HL-60 (cell line): ENCODE measurements around the gene CPVL.

Experiments
- DNase-seq, 2 experiments: peaks; one replicate each; pipeline ENCODE4 v3.0.0-alpha.2; 2010 to 2020; ENCODE audit warnings: low read depth in 1 of 2, low spot score in 1 of 2
- H3K27ac ChIP-seq: fragments of 250-450 bp; sonication (Bioruptor Pico); replicated peaks from 2 replicates; pipeline ENCODE4 v1.5.1; 2020; ENCODE audit warnings: mild to moderate bottlenecking, moderate library complexity
- H3K27me3 ChIP-seq: fragments of 250-450 bp; sonication (Bioruptor Pico); 2 replicates; pipeline ENCODE4 v1.5.1; 2021; ENCODE audit warnings: mild to moderate bottlenecking, moderate library complexity; ENCODE audit not compliant: insufficient read depth, poor library complexity, severe bottlenecking
- H3K4me3 ChIP-seq: replicated peaks from 2 replicates; pipeline ENCODE4 v1.5.1; 2011; ENCODE audit warnings: mild to moderate bottlenecking, control low read depth, low read length; ENCODE audit not compliant: insufficient read depth
- GABPA ChIP-seq: IDR thresholded peaks from 2 replicates; pipeline ENCODE4 v1.6.1; 2012; ENCODE audit warnings: low read depth
- POLR2AphosphoS5 ChIP-seq: IDR thresholded peaks from 2 replicates; pipeline ENCODE4 v1.6.1; 2012; ENCODE audit warnings: low read depth
- SPI1 ChIP-seq: IDR thresholded peaks from 2 replicates; pipeline ENCODE4 v1.6.1; 2012; ENCODE audit warnings: low read depth, mild to moderate bottlenecking, borderline replicate concordance
- TF ChIP-seq, protein P1 (sequence below): IDR thresholded peaks from one replicate; pipeline ENCODE4 v1.5.1; 2011; ENCODE audit warnings: low read length, control low read depth, inconsistent platforms; ENCODE audit not compliant: insufficient read depth
- TF ChIP-seq, protein P2 (sequence below): IDR thresholded peaks from 2 replicates; pipeline ENCODE4 v1.6.1; 2012; ENCODE audit warnings: low read depth; ENCODE audit not compliant: insufficient replicate concordance

The CPVL gene

DNA sequence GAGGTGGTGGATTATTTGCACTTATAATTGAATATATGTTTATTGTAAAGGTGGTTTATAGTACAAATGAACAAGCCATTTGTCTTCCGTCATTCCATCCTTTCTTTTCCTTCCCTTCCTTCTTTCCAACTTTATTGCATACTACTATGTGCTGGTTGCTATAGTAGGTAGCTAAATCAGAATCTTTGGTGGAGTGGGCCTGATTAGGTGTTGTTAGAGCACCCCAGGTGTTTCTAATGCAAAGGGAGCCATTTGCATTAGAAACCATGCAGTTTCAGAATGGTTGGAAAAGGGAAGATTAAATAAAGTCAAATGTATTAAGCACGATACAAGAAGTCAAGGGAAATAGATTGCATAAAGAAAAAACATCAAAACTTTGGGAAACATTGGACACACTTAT, 99.4 kb downstream of the CPVL start:
- TF ChIP-seq, protein P1, sequence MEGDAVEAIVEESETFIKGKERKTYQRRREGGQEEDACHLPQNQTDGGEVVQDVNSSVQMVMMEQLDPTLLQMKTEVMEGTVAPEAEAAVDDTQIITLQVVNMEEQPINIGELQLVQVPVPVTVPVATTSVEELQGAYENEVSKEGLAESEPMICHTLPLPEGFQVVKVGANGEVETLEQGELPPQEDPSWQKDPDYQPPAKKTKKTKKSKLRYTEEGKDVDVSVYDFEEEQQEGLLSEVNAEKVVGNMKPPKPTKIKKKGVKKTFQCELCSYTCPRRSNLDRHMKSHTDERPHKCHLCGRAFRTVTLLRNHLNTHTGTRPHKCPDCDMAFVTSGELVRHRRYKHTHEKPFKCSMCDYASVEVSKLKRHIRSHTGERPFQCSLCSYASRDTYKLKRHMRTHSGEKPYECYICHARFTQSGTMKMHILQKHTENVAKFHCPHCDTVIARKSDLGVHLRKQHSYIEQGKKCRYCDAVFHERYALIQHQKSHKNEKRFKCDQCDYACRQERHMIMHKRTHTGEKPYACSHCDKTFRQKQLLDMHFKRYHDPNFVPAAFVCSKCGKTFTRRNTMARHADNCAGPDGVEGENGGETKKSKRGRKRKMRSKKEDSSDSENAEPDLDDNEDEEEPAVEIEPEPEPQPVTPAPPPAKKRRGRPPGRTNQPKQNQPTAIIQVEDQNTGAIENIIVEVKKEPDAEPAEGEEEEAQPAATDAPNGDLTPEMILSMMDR = no peak
- no peak for TF ChIP-seq GABPA
- Histone ChIP-seq H3K4me3 (no peak overlapping the region), H3K27me3 (no peaks in the 10 kb centered on the region), H3K27ac (no peak overlapping the region)
- no peak for DNase-seq

DNA sequence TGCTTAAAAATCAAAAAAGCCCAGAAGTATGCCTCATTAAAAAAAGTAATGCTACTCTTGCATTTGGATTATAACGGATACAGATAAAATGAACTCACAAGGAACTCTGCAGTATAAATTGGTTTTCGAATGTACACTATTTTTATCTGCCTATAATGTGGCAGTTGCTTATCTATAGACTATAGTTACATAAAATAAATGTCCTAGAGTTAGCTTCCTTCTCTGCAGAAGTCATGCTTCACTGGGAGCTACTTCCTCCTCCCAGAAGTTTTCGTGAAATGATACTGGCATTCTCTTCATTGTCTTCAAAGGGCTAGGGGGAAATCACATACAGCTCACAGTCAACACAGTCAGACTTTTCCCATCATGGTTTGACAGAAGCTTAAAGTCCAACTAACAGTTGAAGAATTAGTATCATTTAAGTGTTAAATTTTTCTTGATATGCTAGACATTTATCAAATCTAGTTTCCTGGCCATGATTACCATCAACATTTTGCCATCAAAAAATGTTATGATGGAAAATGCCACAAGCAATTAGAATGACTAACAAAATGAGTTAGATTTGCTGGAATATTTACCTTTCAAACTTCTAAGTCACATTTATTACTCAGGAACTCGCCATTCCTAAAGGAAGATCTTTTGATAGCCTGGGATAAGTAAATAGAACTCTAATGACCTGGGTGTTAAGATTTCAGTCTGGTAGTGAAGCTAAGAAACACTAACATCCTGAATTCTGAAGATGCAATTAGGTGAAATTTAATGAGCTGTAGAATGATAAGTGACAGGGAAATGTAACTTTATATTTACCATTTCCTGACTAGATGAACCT, 100.9 kb downstream of the CPVL start:
- DNase-seq = no peak
- no peaks in the 10 kb centered on the region for H3K27me3 ChIP-seq
- no peak overlapping the region for H3K27ac ChIP-seq
- TF ChIP-seq POLR2AphosphoS5 = no peak
- TF ChIP-seq, protein P1 = no peak
- TF ChIP-seq SPI1 = no peak
- TF ChIP-seq, protein P2, sequence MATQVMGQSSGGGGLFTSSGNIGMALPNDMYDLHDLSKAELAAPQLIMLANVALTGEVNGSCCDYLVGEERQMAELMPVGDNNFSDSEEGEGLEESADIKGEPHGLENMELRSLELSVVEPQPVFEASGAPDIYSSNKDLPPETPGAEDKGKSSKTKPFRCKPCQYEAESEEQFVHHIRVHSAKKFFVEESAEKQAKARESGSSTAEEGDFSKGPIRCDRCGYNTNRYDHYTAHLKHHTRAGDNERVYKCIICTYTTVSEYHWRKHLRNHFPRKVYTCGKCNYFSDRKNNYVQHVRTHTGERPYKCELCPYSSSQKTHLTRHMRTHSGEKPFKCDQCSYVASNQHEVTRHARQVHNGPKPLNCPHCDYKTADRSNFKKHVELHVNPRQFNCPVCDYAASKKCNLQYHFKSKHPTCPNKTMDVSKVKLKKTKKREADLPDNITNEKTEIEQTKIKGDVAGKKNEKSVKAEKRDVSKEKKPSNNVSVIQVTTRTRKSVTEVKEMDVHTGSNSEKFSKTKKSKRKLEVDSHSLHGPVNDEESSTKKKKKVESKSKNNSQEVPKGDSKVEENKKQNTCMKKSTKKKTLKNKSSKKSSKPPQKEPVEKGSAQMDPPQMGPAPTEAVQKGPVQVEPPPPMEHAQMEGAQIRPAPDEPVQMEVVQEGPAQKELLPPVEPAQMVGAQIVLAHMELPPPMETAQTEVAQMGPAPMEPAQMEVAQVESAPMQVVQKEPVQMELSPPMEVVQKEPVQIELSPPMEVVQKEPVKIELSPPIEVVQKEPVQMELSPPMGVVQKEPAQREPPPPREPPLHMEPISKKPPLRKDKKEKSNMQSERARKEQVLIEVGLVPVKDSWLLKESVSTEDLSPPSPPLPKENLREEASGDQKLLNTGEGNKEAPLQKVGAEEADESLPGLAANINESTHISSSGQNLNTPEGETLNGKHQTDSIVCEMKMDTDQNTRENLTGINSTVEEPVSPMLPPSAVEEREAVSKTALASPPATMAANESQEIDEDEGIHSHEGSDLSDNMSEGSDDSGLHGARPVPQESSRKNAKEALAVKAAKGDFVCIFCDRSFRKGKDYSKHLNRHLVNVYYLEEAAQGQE = no peak
- TF ChIP-seq GABPA = no peak
- no peak overlapping the region for H3K4me3 ChIP-seq

DNA sequence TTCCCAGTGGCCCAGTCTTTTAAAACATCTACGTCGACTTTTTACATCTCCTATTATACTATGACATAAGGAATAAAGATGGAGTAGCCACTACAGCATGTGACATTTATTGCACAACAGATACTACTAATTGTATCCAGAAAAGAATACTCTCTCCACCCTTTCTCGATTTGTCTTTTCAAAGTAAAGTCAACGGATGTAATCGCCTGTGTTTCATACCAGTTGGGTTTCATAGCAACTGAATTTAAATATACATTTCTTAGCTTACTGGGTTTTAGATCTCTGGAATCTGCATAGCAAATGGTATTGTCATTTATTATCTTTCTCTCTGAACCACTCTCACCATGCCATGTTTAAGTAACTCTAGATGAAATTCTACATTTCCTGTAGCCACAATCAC, 101.8 kb downstream of the CPVL start:
- H3K27me3 ChIP-seq = no peaks in the 10 kb centered on the region
- no peak overlapping the region for H3K27ac ChIP-seq
- TF ChIP-seq, protein P1 = no peak
- TF ChIP-seq GABPA = no peak
- TF ChIP-seq POLR2AphosphoS5 = no peak
- TF ChIP-seq SPI1 = no peak
- TF ChIP-seq, protein P2 = no peak
- H3K4me3 ChIP-seq = no peak overlapping the region
- DNase-seq = no peak

DNA sequence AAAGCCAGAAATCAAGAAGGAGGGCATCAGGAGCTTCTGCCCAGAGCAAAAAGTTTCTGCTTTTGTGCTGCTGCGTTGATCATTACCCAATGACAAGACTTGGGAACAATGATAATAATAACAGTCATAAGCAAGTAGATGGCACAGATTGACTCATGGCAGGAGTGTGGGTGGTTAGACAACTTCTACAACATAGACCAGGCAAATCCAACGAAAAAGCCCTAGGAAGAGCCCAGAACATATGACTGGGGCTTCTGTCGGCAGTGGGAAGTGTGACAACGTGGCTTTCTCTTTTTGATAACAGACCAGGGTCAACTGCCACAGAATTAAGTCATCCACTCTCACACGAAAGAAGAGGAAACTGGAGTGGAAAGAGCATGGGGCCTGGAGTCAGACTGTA, 102.8 kb downstream of the CPVL start:
- Histone ChIP-seq H3K27ac (no peak overlapping the region), H3K4me3 (no peak overlapping the region), H3K27me3 (no peaks in the 10 kb centered on the region)
- no peak for DNase-seq
- TF ChIP-seq GABPA (no peak), SPI1 (no peak)
- TF ChIP-seq, protein P2 = no peak
